Left lung (tissue), 10 donors: ENCODE results near the gene LMF1. TPM values are rescaled to one million over a fixed set of nuclear protein-coding genes. Genes with fewer than 3 reads are reported as not detected.

ENCODE experiments used
- ATAC-seq: fragments of 200-7000 bp; cut with Tn5 transposase; one replicate; pipeline ENCODE4 v1.9.1; 2020; ENCODE audit warnings: moderate library complexity
- DNase-seq, 4 donors: peaks; one replicate each; pipeline ENCODE4 v3.0.0-alpha.2; 2013 to 2020
- H3K27ac ChIP-seq, 2 donors: fragments of 200-600 bp; sonication (generic) in 1 of 2; one replicate each; pipeline versions ENCODE4 v1.5.0 to v1.8.0; 2020 to 2021
- H3K27me3 ChIP-seq, 2 donors: fragments of 200-600 bp; sonication (generic) in 1 of 2; one replicate each; pipeline versions ENCODE4 v1.5.0 to v1.8.0; 2020 to 2021
- H3K36me3 ChIP-seq, 2 donors: fragments of 200-600 bp; sonication (generic) in 1 of 2; one replicate each; pipeline versions ENCODE4 v1.5.0 to v1.8.0; 2020 to 2021
- H3K4me1 ChIP-seq, 2 donors: fragments of 200-600 bp; one replicate each; pipeline ENCODE4 v1.8.0; 2021
- H3K4me3 ChIP-seq, 2 donors: fragments of 200-600 bp; sonication (generic) in 1 of 2; one replicate each; pipeline versions ENCODE4 v1.5.0 to v1.8.0; 2020 to 2021; ENCODE audit warnings: mild to moderate bottlenecking in 1 of 2
- H3K9me3 ChIP-seq, 2 donors: fragments of 200-600 bp; sonication (generic) in 1 of 2; one replicate each; pipeline versions ENCODE4 v1.5.0 to v1.8.0; 2020 to 2021
- CTCF ChIP-seq, 2 donors: fragments of 200-600 bp; sonication (generic) in 1 of 2; IDR thresholded peaks; one replicate each; pipeline versions ENCODE4 v1.5.0 to v1.8.0; 2021; ENCODE audit warnings: antibody characterized with exemption in 2 of 2
- intact Hi-C, 2 donors: fragments of 100-400 bp; cut with DNase I; formaldehyde crosslinking; loops; one replicate each; pipeline versions ENCODE4 v1.11.2 to v1.14.2; 2022
- polyA plus RNA-seq, 6 donors: library from polyadenylated mRNA; unstranded; fragments of 120-200 nt; gene quantifications; one replicate each; pipeline ENCODE4 v1.2.1, GENCODE V29; 2013; ENCODE audit not compliant: insufficient read length in 6 of 6
- total RNA-seq, 2 donors: library from RNA; stranded (reverse); fragmentation: NEBNext Ultra II Directional; extraction: Animal tissue kit (Norgen Biotek cat#: 25700); gene quantifications; one replicate each; pipeline ENCODE4 v1.2.1, GENCODE V29; 2021
- donor health status: DM: no; HTN: yes; CAD: no.
- donor health status: DM: no; HTN: no; CAD: no.

The LMF1 gene
- total and polyA plus RNA-seq, 8 donors: 15.5 to 23.1 (median 20.4) TPM

- TF ChIP-seq CTCF (IDR thresholded peaks at IDR 0.05): no peak
- H3K27ac ChIP-seq: no peak overlapping the region
- peaks cover 0 to 24% of the 10 kb centered on the region in 2 donors for H3K9me3 ChIP-seq
- no peak overlapping the region for H3K4me3 ChIP-seq
- H3K27me3 ChIP-seq: no peaks in the 10 kb centered on the region
- peak in 1 of 4 donors; percentile 69 for DNase-seq
- H3K4me1 ChIP-seq: no peaks in the 10 kb centered on the region
- H3K36me3 ChIP-seq: peaks cover 0 to 35% of the 10 kb centered on the region in 2 donors
- no peak for ATAC-seq
- intact Hi-C loops: no loop called here
Observed at GRCh38 chr16:887846-888245, 82.9 kb downstream of the LMF1 start.

GRCh38 chr16:886802-887731 is 83.7 kb downstream of the LMF1 start:
- DNase-seq (peak in 1 of 4 donors; percentile 75), ATAC-seq (no peak)
- no peak overlapping the region for H3K27ac ChIP-seq
- no peak for TF ChIP-seq CTCF (IDR thresholded peaks at IDR 0.05)
- peaks cover 0 to 34% of the 10 kb centered on the region in 2 donors for H3K36me3 ChIP-seq
- no peaks in the 10 kb centered on the region for H3K27me3 ChIP-seq
- peaks cover 0 to 24% of the 10 kb centered on the region in 2 donors for H3K9me3 ChIP-seq
- H3K4me3 ChIP-seq: peak overlapping the region in 1 of 2 donors; percentile 13
- H3K4me1 ChIP-seq: no peaks in the 10 kb centered on the region
- intact Hi-C loops: no loop called here

- no peak for ATAC-seq
- H3K4me3 ChIP-seq: no peak overlapping the region
- peak in 2 of 4 donors; percentile 20 to 59 for DNase-seq
- intact Hi-C loops: no loop called here
- TF ChIP-seq CTCF (IDR thresholded peaks at IDR 0.05): no peak
- no peaks in the 10 kb centered on the region for H3K27me3 ChIP-seq
- H3K4me1 ChIP-seq: no peaks in the 10 kb centered on the region
- no peak overlapping the region for H3K27ac ChIP-seq
- peaks cover 0 to 24% of the 10 kb centered on the region in 2 donors for H3K9me3 ChIP-seq
- H3K36me3 ChIP-seq: peaks cover 0 to 24% of the 10 kb centered on the region in 2 donors
Observed at GRCh38 chr16:886084-886543, 84.7 kb downstream of the LMF1 start.

GRCh38 chr16:885391-885790 is 85.4 kb downstream of the LMF1 start:
- peaks cover 0 to 21% of the 10 kb centered on the region in 2 donors for H3K36me3 ChIP-seq
- no peaks in the 10 kb centered on the region for H3K4me1 ChIP-seq
- H3K27me3 ChIP-seq: no peaks in the 10 kb centered on the region
- H3K4me3 ChIP-seq: no peak overlapping the region
- no peak for TF ChIP-seq CTCF (IDR thresholded peaks at IDR 0.05)
- intact Hi-C loops: no loop called here
- H3K27ac ChIP-seq: no peak overlapping the region
- DNase-seq (no peak), ATAC-seq (no peak)
- H3K9me3 ChIP-seq: peaks cover 0 to 24% of the 10 kb centered on the region in 2 donors

- no peak overlapping the region for H3K27ac ChIP-seq
- H3K9me3 ChIP-seq: peaks cover 0 to 24% of the 10 kb centered on the region in 2 donors
- DNase-seq (no peak), ATAC-seq (no peak)
- H3K27me3 ChIP-seq: no peaks in the 10 kb centered on the region
- H3K36me3 ChIP-seq: peaks cover 0 to 20% of the 10 kb centered on the region in 2 donors
- H3K4me1 ChIP-seq: no peaks in the 10 kb centered on the region
- intact Hi-C loops: no loop called here
- no peak overlapping the region for H3K4me3 ChIP-seq
- no peak for TF ChIP-seq CTCF (IDR thresholded peaks at IDR 0.05)
Observed at GRCh38 chr16:884232-884631, 86.6 kb downstream of the LMF1 start.
